ENCODE measurements around the gene NT5C.
A peak's percentile ranks its signal among the peaks of the same experiment; 100 is the strongest.
"Not testable (repeated sequence)": the region's sequence is repeated elsewhere in the genome, so short reads cannot be mapped to it uniquely, and the experiment has no call there.

The NT5C gene

GRCh38 chr17:75142236-75142971, 10.9 kb upstream of the NT5C start:
- no peak for DNase-seq

GRCh38 chr17:75138519-75138918, 7.0 kb upstream of the NT5C start:
- DNase-seq: no peak

- DNase-seq: not testable (repeated sequence)
Observed at GRCh38 chr17:75137762-75138161, 6.2 kb upstream of the NT5C start.

- DNase-seq: no peak
Observed at GRCh38 chr17:75135946-75136345, 4.4 kb upstream of the NT5C start.

- no peak for DNase-seq
Observed at GRCh38 chr17:75135452-75135851, 3.9 kb upstream of the NT5C start.

- not testable (repeated sequence) for DNase-seq
Observed at GRCh38 chr17:75133607-75134347, 2.2 kb upstream of the NT5C start.

GRCh38 chr17:75133001-75133400, 1.5 kb upstream of the NT5C start:
- DNase-seq: no peak

GRCh38 chr17:75132018-75133000, 767 bp upstream of the NT5C start:
- not testable (repeated sequence) for DNase-seq

GRCh38 chr17:75130632-75131277, 787 bp downstream of the NT5C start:
- peak in 4 of 5 donors; percentile 20 to 57 (median 31) for DNase-seq

- no peak for DNase-seq
Observed at GRCh38 chr17:75130059-75130631, 1.4 kb downstream of the NT5C start.

- no peak for DNase-seq
Observed at GRCh38 chr17:75129576-75129975, 2.0 kb downstream of the NT5C start.

- DNase-seq: no peak
Observed at GRCh38 chr17:75128694-75129505, 2.6 kb downstream of the NT5C start.

GRCh38 chr17:75127936-75128335, 3.6 kb downstream of the NT5C start:
- DNase-seq: not testable (repeated sequence)

- no peak for DNase-seq
Observed at GRCh38 chr17:75126954-75127353, 4.6 kb downstream of the NT5C start.

- no peak for DNase-seq
Observed at GRCh38 chr17:75125984-75126383, 5.6 kb downstream of the NT5C start.

- DNase-seq: no peak
Observed at GRCh38 chr17:75124819-75125162, 6.8 kb downstream of the NT5C start.

GRCh38 chr17:75124041-75124818, 7.3 kb downstream of the NT5C start:
- peak in 3 of 5 donors; percentile 28 to 88 (median 40) for DNase-seq

- DNase-seq: no peak
Observed at GRCh38 chr17:75118307-75118706, 13.2 kb downstream of the NT5C start.

- DNase-seq: no peak
Observed at GRCh38 chr17:75116737-75117136, 14.8 kb downstream of the NT5C start.

GRCh38 chr17:75115555-75115954, 16.0 kb downstream of the NT5C start:
- no peak for DNase-seq
